Anterior cingulate cortex (tissue), 58 donors: ENCODE data around the gene PPL.

ENCODE experiments used
- DNase-seq, 58 donors: peaks; one replicate each; lab custom pipeline; 2025; lab: John Stamatoyannopoulos, UW

Gene PPL

GRCh38 chr16:4893103-4893862 lies 43.7 kb downstream of the PPL start:
- DNase-seq: no peak

GRCh38 chr16:4892361-4893102 lies 44.4 kb downstream of the PPL start:
- DNase-seq: no peak

GRCh38 chr16:4891886-4892216 lies 45.1 kb downstream of the PPL start:
- DNase-seq: no peak

GRCh38 chr16:4891097-4891885 lies 45.7 kb downstream of the PPL start:
- no peak for DNase-seq

GRCh38 chr16:4890686-4891085 lies 46.3 kb downstream of the PPL start:
- DNase-seq: no peak

GRCh38 chr16:4890026-4890425 lies 46.9 kb downstream of the PPL start:
- DNase-seq: no peak

GRCh38 chr16:4888428-4889135 lies 48.4 kb downstream of the PPL start:
- DNase-seq: no peak

- DNase-seq: no peak
Measured at GRCh38 chr16:4886151-4886550, 50.8 kb downstream of the PPL start.

- no peak for DNase-seq
Measured at GRCh38 chr16:4884972-4885874, 51.7 kb downstream of the PPL start.

- DNase-seq: no peak
Measured at GRCh38 chr16:4884209-4884608, 52.7 kb downstream of the PPL start.

GRCh38 chr16:4883501-4883900 lies 53.4 kb downstream of the PPL start:
- no peak for DNase-seq

- DNase-seq: peak in 2 of 58 donors; percentile 6 to 7
Measured at GRCh38 chr16:4882633-4883285, 54.2 kb downstream of the PPL start.

- peak in 3 of 58 donors; percentile 9 to 22 (median 11) for DNase-seq
Measured at GRCh38 chr16:4882000-4882632, 54.8 kb downstream of the PPL start.

GRCh38 chr16:4880006-4880580 lies 56.9 kb downstream of the PPL start:
- DNase-seq: no peak

- DNase-seq: no peak
Measured at GRCh38 chr16:4879049-4879448, 57.9 kb downstream of the PPL start.

- no peak for DNase-seq
Measured at GRCh38 chr16:4877380-4877685, 59.6 kb downstream of the PPL start.

- no peak for DNase-seq
Measured at GRCh38 chr16:4876646-4877379, 60.1 kb downstream of the PPL start.

- no peak for DNase-seq
Measured at GRCh38 chr16:4874666-4875065, 62.3 kb downstream of the PPL start.
